Measurements from ENCODE around the gene TBX2.

The TBX2 gene

DNA sequence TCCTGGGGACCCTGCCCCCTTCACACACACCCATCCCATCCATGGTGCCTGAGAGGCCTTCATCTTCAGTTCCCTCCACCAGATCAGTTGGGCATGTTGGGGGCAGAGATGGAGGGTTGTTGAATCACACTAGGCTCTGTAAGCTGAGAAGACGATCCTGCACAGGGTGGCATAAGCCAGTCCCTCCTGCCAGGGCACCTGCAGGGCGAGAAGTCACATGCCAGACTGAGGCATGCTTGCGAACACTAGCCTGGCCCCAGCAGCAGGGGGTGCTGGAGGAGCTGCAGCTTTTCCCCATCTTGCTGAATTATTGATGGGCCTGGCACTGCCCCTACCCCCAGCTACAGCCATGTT, 6.1 kb upstream of the TBX2 start:
- H3K9ac ChIP-seq (ENCODE audit: low read depth, low read length): no peak overlapping the region
- H3K36me3 ChIP-seq (ENCODE audit: insufficient read depth, low read depth, low read length): no peaks in the 10 kb centered on the region
- H3K9me3 ChIP-seq (ENCODE audit: insufficient read depth, low read depth, low read length): peaks cover 6% of the 10 kb centered on the region; the same call in 1 of the 2 replicates
- H3K4me3 ChIP-seq (ENCODE audit: low read length): no peak overlapping the region
- peaks cover 81% of the 10 kb centered on the region for H3K27me3 ChIP-seq (ENCODE audit: insufficient read depth, low read length)
- no peaks in the 10 kb centered on the region; the same call in 1 of the 2 replicates for H3K4me1 ChIP-seq (ENCODE audit: insufficient read depth, low read length)
- no peak overlapping the region for H3K27ac ChIP-seq (ENCODE audit: low read length)

- Histone ChIP-seq H3K4me3 (ENCODE audit: low read length) (no peak overlapping the region), H3K27ac (ENCODE audit: low read length) (no peak overlapping the region), H3K9ac (ENCODE audit: low read depth, low read length) (no peak overlapping the region), H3K9me3 (ENCODE audit: insufficient read depth, low read depth, low read length) (peaks cover 8% of the 10 kb centered on the region; the same call in 1 of the 2 replicates), H3K4me1 (ENCODE audit: insufficient read depth, low read length) (no peaks in the 10 kb centered on the region; the same call in 1 of the 2 replicates), H3K27me3 (ENCODE audit: insufficient read depth, low read length) (peaks cover 87% of the 10 kb centered on the region), H3K36me3 (ENCODE audit: insufficient read depth, low read depth, low read length) (no peaks in the 10 kb centered on the region)
Measured at GRCh38 chr17:61393904-61394629, 5.6 kb upstream of the TBX2 start.

DNA sequence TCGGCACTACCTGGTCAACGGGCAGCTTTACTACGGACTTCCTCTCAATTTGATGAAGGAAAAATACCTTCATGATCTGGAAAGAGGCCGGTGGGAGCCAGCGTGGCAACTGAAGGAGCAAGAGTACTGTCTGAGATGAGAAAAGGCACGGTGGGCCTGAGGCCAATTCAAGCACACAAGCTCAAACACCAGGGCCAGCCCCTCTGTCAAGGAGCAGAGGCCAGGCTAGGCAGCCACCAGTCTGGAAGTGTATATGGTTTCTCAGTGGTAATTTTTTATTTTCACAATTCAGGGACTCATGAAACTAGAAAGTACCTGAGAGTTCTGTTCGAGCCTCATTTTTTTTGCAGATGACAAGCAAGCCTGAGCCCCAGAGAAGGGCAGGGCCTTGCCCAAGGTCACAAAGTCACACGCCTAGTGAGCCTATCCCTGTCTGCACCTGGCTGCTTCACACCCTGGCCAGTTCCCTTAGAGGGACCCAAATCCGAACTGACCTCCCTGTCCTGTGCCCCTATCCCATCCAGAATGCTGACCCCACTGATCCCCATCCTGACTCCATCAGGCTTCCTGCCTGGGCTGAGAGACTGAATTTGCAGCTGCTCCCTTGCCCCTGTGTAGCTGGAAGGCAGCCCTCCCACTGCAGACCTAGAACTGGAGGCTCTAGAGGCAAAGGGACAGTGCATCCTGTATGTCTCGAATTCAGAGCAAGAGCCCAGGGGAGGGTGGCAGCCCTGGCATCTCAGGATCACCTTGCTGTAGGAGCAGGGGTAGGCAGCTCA, 4.8 kb upstream of the TBX2 start:
- H3K9me3 ChIP-seq (ENCODE audit: insufficient read depth, low read depth, low read length): peaks cover 8% of the 10 kb centered on the region; the same call in 1 of the 2 replicates
- H3K4me3 ChIP-seq (ENCODE audit: low read length): no peak overlapping the region
- no peaks in the 10 kb centered on the region for H3K36me3 ChIP-seq (ENCODE audit: insufficient read depth, low read depth, low read length)
- no peak overlapping the region for H3K9ac ChIP-seq (ENCODE audit: low read depth, low read length)
- H3K27me3 ChIP-seq (ENCODE audit: insufficient read depth, low read length): peaks cover 94% of the 10 kb centered on the region
- H3K4me1 ChIP-seq (ENCODE audit: insufficient read depth, low read length): no peaks in the 10 kb centered on the region; the same call in 1 of the 2 replicates
- no peak overlapping the region for H3K27ac ChIP-seq (ENCODE audit: low read length)

DNA sequence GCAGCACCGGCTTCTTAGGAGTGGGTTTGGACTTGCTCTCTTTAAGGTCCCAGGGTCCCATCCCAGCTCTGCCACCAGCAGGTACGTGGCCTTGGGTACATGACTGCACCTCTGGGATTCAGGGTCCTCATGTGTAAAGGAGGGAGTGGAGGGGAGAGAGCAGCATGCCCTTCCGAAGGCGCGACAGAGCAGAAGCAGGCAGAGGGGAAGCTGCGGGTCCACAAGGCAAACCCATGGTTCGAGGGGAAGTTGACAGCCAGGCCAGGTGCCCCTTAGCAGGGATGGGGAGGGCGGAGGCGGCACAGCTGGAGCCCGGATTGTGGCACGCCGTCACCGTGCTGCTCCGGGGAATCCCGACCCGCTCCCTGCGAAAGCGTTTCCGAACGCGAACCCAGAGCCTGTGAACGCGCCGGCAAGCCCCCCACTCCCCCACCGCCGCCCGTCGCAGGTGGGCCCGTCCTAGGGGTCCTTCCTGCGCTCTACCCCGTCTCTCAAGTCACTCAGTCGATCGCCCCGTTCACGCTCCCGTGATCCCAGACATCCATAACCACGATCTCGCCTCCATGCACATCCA, 4.1 kb upstream of the TBX2 start:
- Histone ChIP-seq H3K9ac (ENCODE audit: low read depth, low read length) (no peak overlapping the region), H3K27ac (ENCODE audit: low read length) (no peak overlapping the region), H3K36me3 (ENCODE audit: insufficient read depth, low read depth, low read length) (no peaks in the 10 kb centered on the region), H3K4me3 (ENCODE audit: low read length) (no peak overlapping the region), H3K9me3 (ENCODE audit: insufficient read depth, low read depth, low read length) (peaks cover 8% of the 10 kb centered on the region; the same call in 1 of the 2 replicates), H3K27me3 (ENCODE audit: insufficient read depth, low read length) (peaks cover 100% of the 10 kb centered on the region), H3K4me1 (ENCODE audit: insufficient read depth, low read length) (no peaks in the 10 kb centered on the region; the same call in 1 of the 2 replicates)

GRCh38 chr17:61395983-61396585, 3.6 kb upstream of the TBX2 start:
- Histone ChIP-seq H3K27me3 (ENCODE audit: insufficient read depth, low read length) (peaks cover 100% of the 10 kb centered on the region), H3K27ac (ENCODE audit: low read length) (no peak overlapping the region), H3K9ac (ENCODE audit: low read depth, low read length) (no peak overlapping the region), H3K36me3 (ENCODE audit: insufficient read depth, low read depth, low read length) (no peaks in the 10 kb centered on the region), H3K4me1 (ENCODE audit: insufficient read depth, low read length) (no peaks in the 10 kb centered on the region; the same call in 1 of the 2 replicates), H3K9me3 (ENCODE audit: insufficient read depth, low read depth, low read length) (peaks cover 11% of the 10 kb centered on the region; the same call in 1 of the 2 replicates), H3K4me3 (ENCODE audit: low read length) (no peak overlapping the region)

GRCh38 chr17:61396586-61397085, 3.0 kb upstream of the TBX2 start:
- peaks cover 100% of the 10 kb centered on the region for H3K27me3 ChIP-seq (ENCODE audit: insufficient read depth, low read length)
- H3K36me3 ChIP-seq (ENCODE audit: insufficient read depth, low read depth, low read length): no peaks in the 10 kb centered on the region
- no peak overlapping the region for H3K27ac ChIP-seq (ENCODE audit: low read length)
- H3K4me1 ChIP-seq (ENCODE audit: insufficient read depth, low read length): no peaks in the 10 kb centered on the region; the same call in 1 of the 2 replicates
- H3K4me3 ChIP-seq (ENCODE audit: low read length): no peak overlapping the region; the same call in 1 of the 2 replicates
- H3K9ac ChIP-seq (ENCODE audit: low read depth, low read length): no peak overlapping the region
- H3K9me3 ChIP-seq (ENCODE audit: insufficient read depth, low read depth, low read length): peaks cover 15% of the 10 kb centered on the region; the same call in 1 of the 2 replicates

DNA sequence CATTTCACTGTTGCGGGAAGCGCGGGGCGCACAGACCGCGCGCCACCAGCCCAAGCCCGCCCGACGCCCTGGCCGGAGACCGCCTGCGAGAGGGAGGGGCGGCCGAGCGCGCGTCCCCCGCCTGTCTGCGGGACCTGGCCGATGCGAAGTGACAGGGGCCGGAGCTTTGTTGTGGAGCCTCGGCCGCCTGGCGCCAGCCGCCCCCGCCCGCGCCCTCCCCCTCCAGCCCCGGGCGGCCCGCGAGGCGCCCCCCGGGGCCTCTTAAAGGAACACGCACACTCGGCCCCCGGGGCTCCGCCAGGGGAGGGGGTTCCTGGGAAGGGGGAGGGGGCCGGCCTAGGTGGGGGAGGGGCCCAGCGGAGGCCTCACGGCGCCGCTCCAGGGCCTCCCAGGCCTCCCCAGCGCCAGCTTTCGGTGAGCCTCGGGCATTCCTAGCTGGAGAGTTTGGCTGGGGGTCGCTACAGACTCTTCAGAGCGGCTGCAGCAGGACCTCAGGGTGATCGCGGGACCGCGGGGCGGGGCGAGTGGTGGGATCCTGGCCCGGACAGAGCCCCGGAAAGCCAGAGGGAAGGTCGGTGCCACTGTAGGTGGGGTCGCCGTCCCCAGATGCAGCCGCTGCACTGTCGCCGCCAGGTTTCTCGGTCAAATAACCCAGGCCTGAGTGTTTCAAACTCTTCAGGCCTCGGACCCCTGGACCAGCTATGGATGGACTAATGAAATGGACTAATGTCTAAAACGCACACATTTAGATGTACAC, 2.4 kb upstream of the TBX2 start:
- Histone ChIP-seq H3K27me3 (ENCODE audit: insufficient read depth, low read length) (peaks cover 100% of the 10 kb centered on the region), H3K9ac (ENCODE audit: low read depth, low read length) (no peak overlapping the region), H3K4me1 (ENCODE audit: insufficient read depth, low read length) (no peaks in the 10 kb centered on the region; the same call in 1 of the 2 replicates), H3K9me3 (ENCODE audit: insufficient read depth, low read depth, low read length) (peaks cover 15% of the 10 kb centered on the region; the same call in 1 of the 2 replicates), H3K27ac (ENCODE audit: low read length) (no peak overlapping the region), H3K4me3 (ENCODE audit: low read length) (no peak overlapping the region; the same call in 1 of the 2 replicates), H3K36me3 (ENCODE audit: insufficient read depth, low read depth, low read length) (no peaks in the 10 kb centered on the region)

- Histone ChIP-seq H3K27ac (ENCODE audit: low read length) (no peak overlapping the region), H3K9me3 (ENCODE audit: insufficient read depth, low read depth, low read length) (peaks cover 15% of the 10 kb centered on the region; the same call in 1 of the 2 replicates), H3K9ac (ENCODE audit: low read depth, low read length) (no peak overlapping the region), H3K4me1 (ENCODE audit: insufficient read depth, low read length) (no peaks in the 10 kb centered on the region; the same call in 1 of the 2 replicates), H3K4me3 (ENCODE audit: low read length) (peak overlapping the region; percentile 26; the same call in 1 of the 2 replicates), H3K27me3 (ENCODE audit: insufficient read depth, low read length) (peaks cover 100% of the 10 kb centered on the region), H3K36me3 (ENCODE audit: insufficient read depth, low read depth, low read length) (no peaks in the 10 kb centered on the region)
Measured at GRCh38 chr17:61398721-61399130, 917 bp upstream of the TBX2 start.

DNA sequence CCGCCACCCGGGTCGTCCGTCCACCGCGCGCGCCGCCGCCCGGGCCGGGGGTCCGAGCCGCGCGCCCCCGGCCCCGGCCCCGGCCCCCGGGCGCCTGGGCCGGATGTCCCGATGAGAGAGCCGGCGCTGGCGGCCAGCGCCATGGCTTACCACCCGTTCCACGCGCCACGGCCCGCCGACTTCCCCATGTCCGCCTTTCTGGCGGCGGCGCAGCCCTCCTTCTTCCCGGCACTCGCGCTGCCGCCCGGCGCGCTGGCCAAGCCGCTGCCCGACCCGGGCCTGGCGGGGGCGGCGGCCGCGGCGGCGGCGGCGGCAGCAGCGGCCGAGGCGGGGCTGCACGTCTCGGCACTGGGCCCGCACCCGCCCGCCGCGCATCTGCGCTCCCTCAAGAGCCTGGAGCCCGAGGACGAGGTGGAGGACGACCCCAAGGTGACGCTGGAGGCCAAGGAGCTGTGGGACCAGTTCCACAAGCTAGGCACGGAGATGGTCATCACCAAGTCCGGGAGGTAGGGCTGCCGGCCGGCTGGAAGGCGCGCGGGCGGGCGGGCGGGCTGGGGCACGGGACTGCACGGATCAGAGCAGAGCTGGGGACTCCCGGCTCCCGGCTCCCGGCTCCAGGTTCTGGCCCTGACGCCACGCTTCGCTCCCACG, 548 bp downstream of the TBX2 start:
- Histone ChIP-seq H3K4me3 (ENCODE audit: low read length) (no peak overlapping the region), H3K4me1 (ENCODE audit: insufficient read depth, low read length) (no peaks in the 10 kb centered on the region), H3K9me3 (ENCODE audit: insufficient read depth, low read depth, low read length) (peaks cover 15% of the 10 kb centered on the region; the same call in 1 of the 2 replicates), H3K9ac (ENCODE audit: low read depth, low read length) (no peak overlapping the region), H3K36me3 (ENCODE audit: insufficient read depth, low read depth, low read length) (no peaks in the 10 kb centered on the region), H3K27me3 (ENCODE audit: insufficient read depth, low read length) (peaks cover 100% of the 10 kb centered on the region), H3K27ac (ENCODE audit: low read length) (no peak overlapping the region)

DNA sequence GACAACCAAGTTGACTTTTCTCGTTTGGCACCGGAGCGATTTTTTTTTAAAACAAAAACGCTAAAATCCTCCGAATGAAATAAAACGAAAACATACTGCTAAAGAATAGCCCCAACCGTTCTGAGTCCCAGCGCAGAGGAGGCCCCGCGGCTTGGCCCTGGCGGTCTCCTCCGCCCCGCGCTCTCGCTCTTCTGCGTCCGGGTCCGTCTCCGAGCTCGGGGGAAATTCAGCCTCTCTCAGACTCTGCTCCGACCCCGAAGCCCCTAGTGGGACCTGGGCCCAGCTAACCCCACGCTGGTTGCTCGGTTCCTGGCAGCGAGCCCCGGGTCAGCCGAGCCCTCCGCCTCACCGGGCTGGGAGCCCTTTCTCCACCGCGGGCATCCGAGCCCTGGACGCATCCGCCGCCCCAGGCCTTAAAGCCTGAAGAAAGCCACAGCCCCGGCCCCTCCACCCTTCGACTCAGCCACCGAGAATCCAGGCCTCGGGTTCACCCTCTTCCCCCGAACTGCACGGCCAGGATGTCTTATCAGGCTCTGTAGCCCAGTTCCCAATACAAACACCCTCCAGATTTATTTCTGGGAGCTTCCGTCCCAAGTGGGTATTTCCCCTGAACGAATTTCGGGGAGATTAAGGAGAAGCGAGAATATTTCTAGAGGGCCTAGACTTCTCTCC, 1.2 kb downstream of the TBX2 start:
- Histone ChIP-seq H3K4me3 (ENCODE audit: low read length) (no peak overlapping the region), H3K27ac (ENCODE audit: low read length) (no peak overlapping the region), H3K36me3 (ENCODE audit: insufficient read depth, low read depth, low read length) (no peaks in the 10 kb centered on the region), H3K4me1 (ENCODE audit: insufficient read depth, low read length) (no peaks in the 10 kb centered on the region), H3K9ac (ENCODE audit: low read depth, low read length) (no peak overlapping the region), H3K9me3 (ENCODE audit: insufficient read depth, low read depth, low read length) (peaks cover 13% of the 10 kb centered on the region; the same call in 1 of the 2 replicates), H3K27me3 (ENCODE audit: insufficient read depth, low read length) (peaks cover 100% of the 10 kb centered on the region)
